Stimulated activated CD8-positive, alpha-beta memory T cell treated with anti-CD3 and anti-CD28 coated beads, Interleukin-15, amount 100 ng/mL, for 1 hour (primary cell): Measurements from ENCODE around the gene AICDA.

ENCODE experiments used
- DNase-seq: peaks from one replicate; pipeline ENCODE4 v3.0.0-alpha.2; 2020; ENCODE audit warnings: low read depth

AICDA gene

GRCh38 chr12:8554451-8555195 is 58.0 kb downstream of the AICDA start:
- DNase-seq, result no peak

- DNase-seq, result no peak
These were observed 59.5 kb downstream of the AICDA start for GRCh38 chr12:8553088-8553627.
